HepG2 (cell line): ENCODE data around the gene ZSWIM8. TPM values are rescaled to one million over a fixed set of nuclear protein-coding genes. Genes with fewer than 3 reads are reported as not detected.

Experiments used
- ATAC-seq: fragments of 200-7000 bp; cut with Tn5 transposase; 3 replicates; pipeline ENCODE4 v1.9.1; 2020; ENCODE audit warnings: mild to moderate bottlenecking, moderate library complexity
- BruUV-seq: library from RNA; stranded (reverse); fragments of 400-500 nt; replicated peaks from 2 replicates; lab custom pipeline; 2021; lab: Mats Ljungman, UMichigan
- CTCF ChIA-PET: fragments of 300-600 bp; formaldehyde crosslinking; extraction: SDS; loops from one replicate; lab custom pipeline; 2021; ENCODE audit warnings: low total read pairs, inconsistent platforms, low intra/inter-chr PET ratio; lab: Yijun Ruan, JAX
- POLR2A ChIA-PET: fragments of 350-600 bp; sonication (Branson Sonifier 250); formaldehyde crosslinking; loops from one replicate; lab custom pipeline; 2020; ENCODE audit warnings: antibody characterized with exemption, inconsistent platforms; lab: Yijun Ruan, JAX
- DNase-seq: peaks from one replicate; pipeline ENCODE4 v3.0.0-alpha.2; 2015; ENCODE audit warnings: low spot score
- FAIRE-seq: peaks from 3 replicates; lab custom pipeline; 2011; peaks lifted over from hg19 to GRCh38; lab: Jason Lieb, UNC
- H2AFZ ChIP-seq: one replicate; pipeline ENCODE4 v1.6.1; 2011; ENCODE audit warnings: low read length, inconsistent platforms
- H3K27ac ChIP-seq: fragments of 300-600 bp; 3 replicates; pipeline ENCODE4 v1.8.0; 2011; ENCODE audit warnings: mixed run types, mild to moderate bottlenecking, mixed read lengths, low read length, inconsistent platforms; ENCODE audit not compliant: insufficient read depth; ENCODE audit errors: extremely low read length
- H3K27me3 ChIP-seq, 2 experiments: fragments of 200-600 bp in 1 of 2; 2 replicates in 1 of 2; 3 replicates in 1 of 2; pipeline versions ENCODE4 v1.6.0 to v1.8.0; 2011; ENCODE audit warnings: low read length in 2 of 2, mild to moderate bottlenecking in 2 of 2, moderate library complexity in 2 of 2, inconsistent platforms in 1 of 2; ENCODE audit not compliant: insufficient read depth in 2 of 2, control insufficient read depth in 1 of 2
- H3K36me3 ChIP-seq, 2 experiments: fragments of 200-600 bp in 1 of 2; replicated peaks in 1 of 2; 2 replicates in 1 of 2; 3 replicates in 1 of 2; pipeline versions ENCODE4 v1.5.1 to v1.8.0; 2011; ENCODE audit warnings: low read length in 2 of 2, inconsistent platforms in 1 of 2; ENCODE audit not compliant: insufficient read depth in 2 of 2, control insufficient read depth in 1 of 2
- H3K4me1 ChIP-seq: 2 replicates; pipeline ENCODE4 v1.5.1; 2012; ENCODE audit warnings: low read length, inconsistent platforms; ENCODE audit not compliant: insufficient read depth
- H3K4me2 ChIP-seq: 2 replicates; pipeline ENCODE4 v1.6.0; 2011; ENCODE audit warnings: low read depth, low read length, inconsistent platforms
- H3K4me3 ChIP-seq, 3 experiments: fragments of 200-600 bp in 1 of 3; sonication (generic), shearing (Covaris generic) in 1 of 3; replicated peaks in 1 of 3; 2 replicates each; pipeline ENCODE4 v1.5.1; 2011 to 2016; ENCODE audit warnings: low read length in 3 of 3, inconsistent platforms in 2 of 3, low read depth in 2 of 3, mild to moderate bottlenecking in 2 of 3, control low read depth in 1 of 3, mixed read lengths in 1 of 3; ENCODE audit not compliant: insufficient read depth in 1 of 3
- H3K79me2 ChIP-seq: one replicate; pipeline ENCODE4 v1.6.1; 2011; ENCODE audit warnings: low read length, inconsistent platforms; ENCODE audit not compliant: insufficient read depth
- H3K9ac ChIP-seq: 2 replicates; pipeline ENCODE4 v1.6.0; 2011; ENCODE audit warnings: mild to moderate bottlenecking, low read depth, low read length, inconsistent platforms; ENCODE audit not compliant: insufficient read depth
- H3K9me3 ChIP-seq: 2 replicates; pipeline ENCODE4 v1.5.1; 2012; ENCODE audit warnings: mild to moderate bottlenecking, low read length
- H4K20me1 ChIP-seq: 2 replicates; pipeline ENCODE4 v1.6.0; 2011; ENCODE audit warnings: inconsistent platforms, mild to moderate bottlenecking, low read length, moderate library complexity; ENCODE audit not compliant: insufficient read depth
- CREM ChIP-seq, 2 experiments: sonication (generic) in 1 of 2; formaldehyde crosslinking in 1 of 2; IDR thresholded peaks; 2 replicates each; pipeline versions ENCODE4 v1.4.0 to v1.6.1; 2016 to 2020; ENCODE audit warnings: antibody characterized with exemption in 1 of 2, mild to moderate bottlenecking in 1 of 2, missing genetic modification reagents in 1 of 2
- ETV6 ChIP-seq: sonication (generic); formaldehyde crosslinking; conservative IDR thresholded peaks from 2 replicates; pipeline ENCODE4 v1.4.0; 2020; ENCODE audit warnings: missing genetic modification reagents
- IRF2 ChIP-seq: IDR thresholded peaks from 2 replicates; pipeline ENCODE4 v1.6.1; 2018; ENCODE audit warnings: missing genetic modification reagents, missing compliant biosample characterization
- JDP2 ChIP-seq: sonication (generic); formaldehyde crosslinking; IDR thresholded peaks from 2 replicates; pipeline ENCODE4 v1.8.1; 2022; ENCODE audit warnings: missing genetic modification reagents, borderline replicate concordance
- MATR3 ChIP-seq: sonication (generic); formaldehyde crosslinking; IDR thresholded peaks from 2 replicates; pipeline ENCODE4 v1.4.0; 2020; ENCODE audit warnings: missing genetic modification reagents
- NFATC3 ChIP-seq: sonication (generic); formaldehyde crosslinking; IDR thresholded peaks from 2 replicates; pipeline ENCODE4 v1.5.1; 2020; ENCODE audit warnings: mild to moderate bottlenecking, missing genetic modification reagents
- NRL ChIP-seq: sonication (generic); formaldehyde crosslinking; IDR thresholded peaks from 2 replicates; pipeline ENCODE4 v1.5.0; 2020; ENCODE audit warnings: missing genetic modification reagents, mild to moderate bottlenecking, moderate library complexity, borderline replicate concordance
- PAF1 ChIP-seq: IDR thresholded peaks from 2 replicates; pipeline ENCODE4 v1.6.1; 2016; ENCODE audit warnings: missing genetic modification reagents, missing compliant biosample characterization
- RFXAP ChIP-seq: sonication (generic); formaldehyde crosslinking; IDR thresholded peaks from 2 replicates; pipeline ENCODE4 v1.4.0; 2020; ENCODE audit warnings: missing genetic modification reagents, borderline replicate concordance
- RXRB ChIP-seq: IDR thresholded peaks from 2 replicates; pipeline ENCODE4 v1.6.1; 2016; ENCODE audit warnings: borderline replicate concordance, missing genetic modification reagents, missing compliant biosample characterization
- SOX6 ChIP-seq, 2 experiments: fragments of 450-650 bp in 1 of 2; sonication (generic) in 1 of 2; formaldehyde crosslinking in 1 of 2; IDR thresholded peaks; 2 replicates each; pipeline versions ENCODE4 v1.4.0 to v1.6.1; 2017 to 2020; ENCODE audit warnings: antibody characterized with exemption in 1 of 2, mild to moderate bottlenecking in 1 of 2, missing genetic modification reagents in 1 of 2
- ZFP90 ChIP-seq: sonication (generic); formaldehyde crosslinking; IDR thresholded peaks from 2 replicates; pipeline ENCODE4 v1.8.0; 2022; ENCODE audit warnings: missing genetic modification reagents, mild to moderate bottlenecking, inconsistent platforms, borderline replicate concordance
- ZIK1 ChIP-seq: sonication (generic); formaldehyde crosslinking; IDR thresholded peaks from 2 replicates; pipeline ENCODE4 v1.5.0; 2020; ENCODE audit warnings: mild to moderate bottlenecking, low read depth, missing genetic modification reagents, borderline replicate concordance
- ZNF597 ChIP-seq: sonication (generic); formaldehyde crosslinking; IDR thresholded peaks from 2 replicates; pipeline ENCODE4 v1.5.0; 2020; ENCODE audit warnings: missing genetic modification reagents
- ZNF7 ChIP-seq: IDR thresholded peaks from 2 replicates; pipeline ENCODE4 v1.6.1; 2016; ENCODE audit warnings: missing biosample characterization, missing genetic modification reagents
- ZNF879 ChIP-seq: sonication (generic); formaldehyde crosslinking; IDR thresholded peaks from 2 replicates; pipeline ENCODE4 v1.8.1; 2023; ENCODE audit warnings: missing genetic modification reagents
- WGBS: methylation state at CpG from one replicate; pipeline ENCODE4 v1.1.6; 2017; ENCODE audit warnings: low lambda C conversion rate; 5-methylcytosine and 5-hydroxymethylcytosine counted together
- in situ Hi-C: cut with HindIII; loops from 2 replicates; pipeline ENCODE4 v1.10.0; 2017; ENCODE audit warnings: low pct_unique_long_range_greater_than_20kb; ENCODE audit not compliant: extremely low pct_ligation_motif_present
- intact Hi-C: fragments of 100-400 bp; cut with micrococcal nuclease; formaldehyde crosslinking; loops from one replicate; pipeline ENCODE4 v1.10.0; 2022; ENCODE audit not compliant: unreplicated experiment
- polyA plus RNA-seq, 8 experiments: library from polyadenylated mRNA; depleted of rRNA in 3 of 8; stranded (reverse) in 7 of 8; unstranded in 1 of 8; fragments of >200 nt; fragmentation: Illumina TruSeq in 4 of 8; extraction: Trizol in 4 of 8; gene quantifications; 2 replicates each; pipeline versions ENCODE4 v1.2.1 to v1.2.3, GENCODE V29; 2011 to 2016; ENCODE audit warnings: low read depth in 4 of 8, missing spikeins in 1 of 8, mixed read lengths in 1 of 8; ENCODE audit not compliant: insufficient read depth in 1 of 8
- total RNA-seq, 5 experiments: library from RNA; depleted of rRNA; stranded (reverse); fragments of >200 nt; fragmentation: Illumina TruSeq; extraction: Trizol; gene quantifications; 2 replicates each; pipeline ENCODE4 v1.2.3, GENCODE V29; 2016; ENCODE audit warnings: low read depth in 1 of 5
- TF ChIP-seq, protein P1 (sequence below): IDR thresholded peaks from 2 replicates; pipeline ENCODE4 v1.6.1; 2016; ENCODE audit warnings: missing biosample characterization, missing genetic modification reagents, low read depth
- TF ChIP-seq, protein P2 (sequence below): sonication (generic); formaldehyde crosslinking; IDR thresholded peaks from 2 replicates; pipeline ENCODE4 v1.4.0; 2020; ENCODE audit warnings: missing genetic modification reagents
- TF ChIP-seq, protein P3 (sequence below): sonication (generic); formaldehyde crosslinking; IDR thresholded peaks from 2 replicates; pipeline ENCODE4 v1.5.0; 2020; ENCODE audit warnings: missing genetic modification reagents

The ZSWIM8 gene
- total and polyA plus RNA-seq, 2 of the 13 experiments (the other 11 are each of a cell fraction or from before 2014, with no cell fraction given), result 39.9 to 98.2 TPM

DNA sequence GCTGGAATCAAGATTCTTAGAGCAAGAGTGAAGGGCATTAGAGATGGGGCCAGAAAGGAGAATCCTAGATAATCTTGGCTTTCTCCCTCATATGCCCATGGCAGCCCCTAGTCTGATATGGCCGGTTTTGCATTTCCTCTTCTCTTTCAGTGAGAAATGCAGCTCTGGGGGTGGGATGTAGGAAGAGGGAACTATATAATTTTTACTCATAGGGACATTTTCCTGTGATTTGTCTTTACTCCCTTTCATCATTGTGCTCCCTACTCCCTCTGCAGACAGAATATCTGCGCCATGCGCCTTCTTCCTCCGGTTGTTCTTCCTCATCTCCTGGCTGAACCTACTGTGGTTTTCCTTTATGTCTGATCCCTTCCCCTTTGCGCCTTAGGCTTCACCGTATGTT is 20.3 kb upstream of the ZSWIM8 start:
- 96% methylated on average over 6 of the region's 6 CpGs for WGBS
- no peak for DNase-seq
- Histone ChIP-seq H3K4me2 (no peak overlapping the region), H3K9ac (no peak overlapping the region), H3K4me1 (no peaks in the 10 kb centered on the region), H3K27ac (no peak overlapping the region), H4K20me1 (no peaks in the 10 kb centered on the region), H3K36me3 (peaks cover 61 to 92% of the 10 kb centered on the region in 2 experiments), H3K79me2 (no peaks in the 10 kb centered on the region), H3K4me3 (no peak overlapping the region), H3K9me3 (no peaks in the 10 kb centered on the region), H3K27me3 (no peaks in the 10 kb centered on the region; a peak in 1 of 5 replicates), H2AFZ (no peak overlapping the region)
- intact Hi-C loops (no loop called here), in situ Hi-C loops (no loop called here)
- no peak for FAIRE-seq
- ATAC-seq, result no peak
- ChIA-PET CTCF (no interaction called here), POLR2A (no interaction called here)
- no TSS peak for BruUV-seq
- TF ChIP-seq PAF1 (CRISPR knock-in tag), result no peak
- no peak for TF ChIP-seq SOX6 (IDR thresholded peaks at IDR 0.05)
- no peak for TF ChIP-seq SOX6 (CRISPR knock-in tag; IDR thresholded peaks at IDR 0.05)
- TF ChIP-seq, protein P1, sequence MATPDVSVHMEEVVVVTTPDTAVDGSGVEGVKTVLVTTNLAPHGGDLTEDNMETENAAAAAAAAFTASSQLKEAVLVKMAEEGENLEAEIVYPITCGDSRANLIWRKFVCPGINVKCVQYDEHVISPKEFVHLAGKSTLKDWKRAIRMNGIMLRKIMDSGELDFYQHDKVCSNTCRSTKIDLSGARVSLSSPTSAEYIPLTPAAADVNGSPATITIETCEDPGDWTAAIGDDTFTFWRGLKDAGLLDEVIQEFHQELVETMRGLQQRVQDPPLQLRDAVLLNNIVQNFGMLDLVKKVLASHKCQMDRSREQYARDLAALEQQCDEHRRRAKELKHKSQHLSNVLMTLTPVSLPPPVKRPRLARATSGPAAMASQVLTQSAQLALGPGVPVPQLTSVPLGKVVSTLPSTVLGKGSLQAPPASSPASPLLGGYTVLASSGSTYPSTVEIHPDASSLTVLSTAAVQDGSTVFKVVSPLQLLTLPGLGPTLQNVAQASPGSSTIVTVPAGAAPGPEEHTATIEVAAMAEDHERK (CRISPR knock-in tag), result no peak
- TF ChIP-seq ZNF597 (CRISPR knock-in tag), result no peak
- TF ChIP-seq, protein P2, sequence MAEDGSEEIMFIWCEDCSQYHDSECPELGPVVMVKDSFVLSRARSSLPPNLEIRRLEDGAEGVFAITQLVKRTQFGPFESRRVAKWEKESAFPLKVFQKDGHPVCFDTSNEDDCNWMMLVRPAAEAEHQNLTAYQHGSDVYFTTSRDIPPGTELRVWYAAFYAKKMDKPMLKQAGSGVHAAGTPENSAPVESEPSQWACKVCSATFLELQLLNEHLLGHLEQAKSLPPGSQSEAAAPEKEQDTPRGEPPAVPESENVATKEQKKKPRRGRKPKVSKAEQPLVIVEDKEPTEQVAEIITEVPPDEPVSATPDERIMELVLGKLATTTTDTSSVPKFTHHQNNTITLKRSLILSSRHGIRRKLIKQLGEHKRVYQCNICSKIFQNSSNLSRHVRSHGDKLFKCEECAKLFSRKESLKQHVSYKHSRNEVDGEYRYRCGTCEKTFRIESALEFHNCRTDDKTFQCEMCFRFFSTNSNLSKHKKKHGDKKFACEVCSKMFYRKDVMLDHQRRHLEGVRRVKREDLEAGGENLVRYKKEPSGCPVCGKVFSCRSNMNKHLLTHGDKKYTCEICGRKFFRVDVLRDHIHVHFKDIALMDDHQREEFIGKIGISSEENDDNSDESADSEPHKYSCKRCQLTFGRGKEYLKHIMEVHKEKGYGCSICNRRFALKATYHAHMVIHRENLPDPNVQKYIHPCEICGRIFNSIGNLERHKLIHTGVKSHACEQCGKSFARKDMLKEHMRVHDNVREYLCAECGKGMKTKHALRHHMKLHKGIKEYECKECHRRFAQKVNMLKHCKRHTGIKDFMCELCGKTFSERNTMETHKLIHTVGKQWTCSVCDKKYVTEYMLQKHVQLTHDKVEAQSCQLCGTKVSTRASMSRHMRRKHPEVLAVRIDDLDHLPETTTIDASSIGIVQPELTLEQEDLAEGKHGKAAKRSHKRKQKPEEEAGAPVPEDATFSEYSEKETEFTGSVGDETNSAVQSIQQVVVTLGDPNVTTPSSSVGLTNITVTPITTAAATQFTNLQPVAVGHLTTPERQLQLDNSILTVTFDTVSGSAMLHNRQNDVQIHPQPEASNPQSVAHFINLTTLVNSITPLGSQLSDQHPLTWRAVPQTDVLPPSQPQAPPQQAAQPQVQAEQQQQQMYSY (CRISPR knock-in tag), result no peak
- no peak for TF ChIP-seq NRL (CRISPR knock-in tag)
- no peak for TF ChIP-seq NFATC3 (CRISPR knock-in tag)
- TF ChIP-seq RFXAP (CRISPR knock-in tag), result no peak
- TF ChIP-seq CREM (IDR thresholded peaks at IDR 0.05), result no peak
- TF ChIP-seq CREM (CRISPR knock-in tag; IDR thresholded peaks at IDR 0.05), result no peak
- no peak for TF ChIP-seq RXRB (CRISPR knock-in tag)
- TF ChIP-seq ZIK1, result no peak
- no peak for TF ChIP-seq ZFP90 (CRISPR knock-in tag)
- no peak for TF ChIP-seq ZNF7 (CRISPR knock-in tag)
- TF ChIP-seq ZNF879 (CRISPR knock-in tag), result no peak
- no peak for TF ChIP-seq JDP2 (CRISPR knock-in tag)
- no peak for TF ChIP-seq MATR3
- no peak for TF ChIP-seq ETV6 (CRISPR knock-in tag)
- no peak for TF ChIP-seq IRF2 (CRISPR knock-in tag)
- TF ChIP-seq, protein P3, sequence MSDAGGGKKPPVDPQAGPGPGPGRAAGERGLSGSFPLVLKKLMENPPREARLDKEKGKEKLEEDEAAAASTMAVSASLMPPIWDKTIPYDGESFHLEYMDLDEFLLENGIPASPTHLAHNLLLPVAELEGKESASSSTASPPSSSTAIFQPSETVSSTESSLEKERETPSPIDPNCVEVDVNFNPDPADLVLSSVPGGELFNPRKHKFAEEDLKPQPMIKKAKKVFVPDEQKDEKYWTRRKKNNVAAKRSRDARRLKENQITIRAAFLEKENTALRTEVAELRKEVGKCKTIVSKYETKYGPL, result no peak
